Esophagus muscularis mucosa (tissue), 4 donors: ENCODE results near the gene PROX1. TPM values are rescaled to one million over a fixed set of nuclear protein-coding genes. Genes with fewer than 3 reads are reported as not detected.

ENCODE experiments used
- DNase-seq: peaks from one replicate; pipeline ENCODE4 v3.0.0-alpha.2; 2017; ENCODE audit errors: extremely low spot score
- H3K27ac ChIP-seq, 4 donors: fragments of 200-600 bp; sonication (generic); replicated peaks in 1 of 4; 1 replicate in 3 of 4; 2 replicates in 1 of 4; pipeline ENCODE4 v1.5.1; 2016 to 2019; ENCODE audit warnings: mild to moderate bottlenecking in 1 of 4
- H3K27me3 ChIP-seq, 4 donors: fragments of 200-600 bp; sonication (generic); one replicate each; pipeline versions ENCODE4 v1.5.1 to v1.6.0; 2016 to 2019
- H3K36me3 ChIP-seq, 4 donors: fragments of 200-600 bp; sonication (generic); one replicate each; pipeline ENCODE4 v1.5.1; 2016 to 2019
- H3K4me1 ChIP-seq, 4 donors: fragments of 200-600 bp; sonication (generic); one replicate each; pipeline ENCODE4 v1.5.1; 2016 to 2019
- H3K4me3 ChIP-seq, 4 donors: fragments of 200-600 bp; sonication (generic); 1 replicate in 2 of 4; 2 replicates in 2 of 4; pipeline ENCODE4 v1.5.1; 2016 to 2019; ENCODE audit warnings: mild to moderate bottlenecking in 4 of 4, moderate library complexity in 1 of 4
- H3K9me3 ChIP-seq, 4 donors: fragments of 200-600 bp; sonication (generic); 1 replicate in 3 of 4; 2 replicates in 1 of 4; pipeline ENCODE4 v1.5.1; 2016 to 2019
- CTCF ChIP-seq, 3 experiments: fragments of 200-600 bp in 2 of 3; fragments of 450-650 bp in 1 of 3; sonication (generic) in 2 of 3; IDR thresholded peaks; one replicate each; pipeline ENCODE4 v1.5.1; 2017 to 2019; ENCODE audit warnings: antibody characterized with exemption in 3 of 3, mild to moderate bottlenecking in 2 of 3, moderate library complexity in 1 of 3
- EP300 ChIP-seq: sonication (generic); formaldehyde crosslinking; IDR thresholded peaks from one replicate; pipeline ENCODE4 v1.6.1; 2017; ENCODE audit warnings: antibody characterized with exemption
- POLR2A ChIP-seq: fragments of 450-650 bp; IDR thresholded peaks from one replicate; pipeline ENCODE4 v1.6.1; 2017; ENCODE audit warnings: antibody characterized with exemption, moderate library complexity, mild to moderate bottlenecking, low read depth
- POLR2AphosphoS5 ChIP-seq, 2 donors: sonication (generic); formaldehyde crosslinking; IDR thresholded peaks; one replicate each; pipeline ENCODE4 v1.6.1; 2017; ENCODE audit warnings: antibody characterized with exemption in 2 of 2
- WGBS: methylation state at CpG from one replicate; pipeline ENCODE4 v1.1.5; 2018; 5-methylcytosine and 5-hydroxymethylcytosine counted together
- intact Hi-C: fragments of 100-400 bp; cut with DNase I; formaldehyde crosslinking; loops from one replicate; pipeline ENCODE4 v1.15.1; 2023
- total RNA-seq, 4 donors: library from RNA; depleted of rRNA; stranded (reverse); fragments of >200 nt; gene quantifications; one replicate each; pipeline versions ENCODE4 v1.1.0 to v1.2.1, GENCODE V29; 2016

Gene PROX1
- total RNA-seq, 4 donors from 2014 or later = 2.0 to 5.3 (median 2.5) TPM

DNA sequence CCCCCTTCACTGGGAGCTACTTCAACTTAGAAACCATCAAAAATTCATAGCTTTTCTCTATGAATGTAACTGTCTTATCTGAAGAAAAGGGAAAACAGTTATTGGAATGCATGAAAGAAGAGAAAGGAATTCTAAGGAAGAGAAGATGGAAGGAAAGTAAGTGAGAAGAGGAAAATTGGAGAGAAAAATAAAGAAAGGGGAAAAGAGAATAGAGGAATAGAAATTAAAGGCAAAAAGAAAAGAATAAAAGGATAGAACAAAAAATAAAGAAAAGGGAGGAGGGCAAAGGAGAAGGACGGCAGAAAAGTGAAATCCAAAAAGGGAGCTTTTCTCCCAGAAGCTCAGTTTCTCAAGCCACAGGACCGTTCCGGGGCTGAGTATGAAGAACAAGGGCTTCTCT lies 9.9 kb upstream of the PROX1 start:
- intact Hi-C loops = no loop called here
- Histone ChIP-seq H3K27ac (no peak overlapping the region), H3K27me3 (peaks cover 0 to 57% (median 31%) of the 10 kb centered on the region in 4 donors), H3K9me3 (no peaks in the 10 kb centered on the region), H3K36me3 (no peaks in the 10 kb centered on the region), H3K4me3 (no peak overlapping the region), H3K4me1 (peaks cover 6 to 18% (median 13%) of the 10 kb centered on the region in 4 donors)
- no peak for DNase-seq
- TF ChIP-seq EP300 (no peak), POLR2AphosphoS5 (IDR thresholded peaks at IDR 0.05) (no peak), POLR2A (no peak), CTCF (IDR thresholded peaks at IDR 0.05) (no peak)
- WGBS = 49% methylated on average over 3 of the region's 3 CpGs

- intact Hi-C loops = no loop called here
- no peak for DNase-seq
- Histone ChIP-seq H3K27me3 (peaks cover 0 to 77% (median 52%) of the 10 kb centered on the region in 4 donors), H3K27ac (no peak overlapping the region), H3K4me1 (peaks cover 11 to 28% (median 22%) of the 10 kb centered on the region in 4 donors), H3K36me3 (no peaks in the 10 kb centered on the region), H3K4me3 (no peak overlapping the region), H3K9me3 (no peaks in the 10 kb centered on the region)
- TF ChIP-seq POLR2AphosphoS5 (IDR thresholded peaks at IDR 0.05) (no peak), EP300 (no peak), POLR2A (no peak)
- WGBS = 15% methylated on average over 31 of the region's 48 CpGs
These were observed 7.8 kb upstream of the PROX1 start for GRCh38 chr1:213979751-213980586.

DNA sequence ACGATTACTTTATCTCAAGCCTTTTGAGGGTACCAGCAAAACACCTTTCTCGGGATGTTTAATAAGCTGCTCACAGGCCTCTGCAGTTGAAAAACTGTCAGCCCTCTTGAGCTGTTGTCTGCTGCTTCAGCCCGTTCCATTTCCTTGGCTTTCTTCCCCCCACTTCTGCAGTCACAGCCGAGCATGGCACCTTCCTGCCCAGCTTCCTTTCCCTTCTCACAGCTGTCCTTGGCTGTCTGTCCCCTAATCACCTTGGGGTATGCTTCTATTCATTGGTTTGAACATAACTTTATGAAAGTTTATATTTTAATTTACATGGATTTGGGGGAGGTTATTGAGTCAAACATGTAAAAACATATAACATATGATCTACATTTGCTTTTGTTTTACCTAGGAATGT lies 6.9 kb upstream of the PROX1 start:
- TF ChIP-seq POLR2AphosphoS5 (IDR thresholded peaks at IDR 0.05) = no peak
- no peak for TF ChIP-seq POLR2A
- TF ChIP-seq CTCF (IDR thresholded peaks at IDR 0.05) = no peak
- TF ChIP-seq EP300 = no peak
- H3K4me1 ChIP-seq = peaks cover 11 to 38% (median 32%) of the 10 kb centered on the region in 4 donors
- no peaks in the 10 kb centered on the region for H3K9me3 ChIP-seq
- no peaks in the 10 kb centered on the region for H3K36me3 ChIP-seq
- 77% methylated on average over 4 of the region's 4 CpGs for WGBS
- H3K27me3 ChIP-seq = peaks cover 0 to 86% (median 61%) of the 10 kb centered on the region in 4 donors
- H3K4me3 ChIP-seq = no peak overlapping the region
- no peak for DNase-seq
- intact Hi-C loops = no loop called here
- no peak overlapping the region for H3K27ac ChIP-seq

DNA sequence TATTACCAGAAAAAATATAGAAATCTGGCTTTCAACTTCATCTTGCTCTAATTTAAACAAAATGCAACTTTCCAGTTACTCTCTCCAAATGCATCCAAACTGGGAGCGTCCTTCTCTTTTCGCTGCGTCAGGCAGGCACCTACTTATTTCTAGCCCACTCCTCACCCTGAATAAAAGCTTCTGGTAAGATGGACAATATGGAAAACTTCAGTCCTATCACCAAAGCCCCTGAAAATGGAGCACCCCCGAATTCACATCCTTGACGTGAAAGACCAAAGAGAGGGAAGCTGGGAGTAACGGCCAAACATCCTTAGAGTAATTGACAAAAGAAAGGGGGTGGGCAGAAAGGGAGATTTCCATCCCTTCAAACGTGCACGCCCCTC lies 5.5 kb upstream of the PROX1 start:
- TF ChIP-seq POLR2A (no peak), EP300 (no peak), POLR2AphosphoS5 (IDR thresholded peaks at IDR 0.05) (no peak), CTCF (IDR thresholded peaks at IDR 0.05) (no peak)
- Histone ChIP-seq H3K4me3 (peak overlapping the region; percentile 34 to 47 (median 42)), H3K27me3 (peaks cover 0 to 91% (median 71%) of the 10 kb centered on the region in 4 donors), H3K9me3 (no peaks in the 10 kb centered on the region), H3K4me1 (peaks cover 19 to 50% (median 44%) of the 10 kb centered on the region in 4 donors), H3K27ac (no peak overlapping the region), H3K36me3 (no peaks in the 10 kb centered on the region)
- no peak for DNase-seq
- 14% methylated on average over 6 of the region's 8 CpGs for WGBS
- intact Hi-C loops = no loop called here

GRCh38 chr1:213982672-213983492 lies 4.9 kb upstream of the PROX1 start:
- WGBS = under 1% methylated on average over 30 of the region's 79 CpGs
- DNase-seq = no peak
- H3K27me3 ChIP-seq = peaks cover 0 to 87% (median 71%) of the 10 kb centered on the region in 4 donors
- H3K27ac ChIP-seq = no peak overlapping the region
- intact Hi-C loops = no loop called here
- no peaks in the 10 kb centered on the region for H3K9me3 ChIP-seq
- H3K4me1 ChIP-seq = peaks cover 19 to 51% (median 47%) of the 10 kb centered on the region in 4 donors
- TF ChIP-seq CTCF (IDR thresholded peaks at IDR 0.05) (no peak), EP300 (no peak), POLR2A (no peak), POLR2AphosphoS5 (IDR thresholded peaks at IDR 0.05) (no peak)
- peak overlapping the region; percentile 34 to 47 (median 42) for H3K4me3 ChIP-seq
- no peaks in the 10 kb centered on the region for H3K36me3 ChIP-seq
